IMR-90 (cell line): ENCODE measurements around the gene L3HYPDH. TPM values are rescaled to one million over a fixed set of nuclear protein-coding genes. Genes with fewer than 3 reads are reported as not detected.

Source experiments
- ATAC-seq: fragments of 200-7000 bp; cut with Tn5 transposase; 2 replicates; pipeline ENCODE4 v1.9.1; 2020; ENCODE audit warnings: low read depth, mild to moderate bottlenecking, moderate library complexity
- BruUV-seq: library from RNA; stranded (reverse); fragments of 400-500 nt; replicated peaks from 2 replicates; lab custom pipeline; 2021; lab: Mats Ljungman, UMichigan
- CTCF ChIA-PET: fragments of 300-600 bp; formaldehyde crosslinking; extraction: SDS; loops from one replicate; lab custom pipeline; 2021; ENCODE audit warnings: antibody characterized with exemption; lab: Yijun Ruan, JAX
- POLR2A ChIA-PET: fragments of 300-600 bp; sonication (Branson Sonifier 250); formaldehyde crosslinking; loops from one replicate; lab custom pipeline; 2022; ENCODE audit warnings: antibody characterized with exemption; ENCODE audit not compliant: unreplicated experiment; lab: Charles Lee
- DNase-seq: peaks from one replicate; pipeline ENCODE4 v3.0.0; 2013
- H2AFZ ChIP-seq: replicated peaks from 2 replicates; pipeline ENCODE3; 2013; ENCODE audit warnings: low read length, mild to moderate bottlenecking; ENCODE audit not compliant: poor library complexity
- H2AK5ac ChIP-seq: 2 replicates; pipeline ENCODE4 v1.6.1; 2013; ENCODE audit warnings: low read depth, low read length, inconsistent platforms
- H2AK9ac ChIP-seq: replicated peaks from 2 replicates; pipeline ENCODE3; 2013; ENCODE audit warnings: mild to moderate bottlenecking, low read depth, low read length, moderate library complexity; ENCODE audit not compliant: poor library complexity
- H2BK120ac ChIP-seq: 2 replicates; pipeline ENCODE4 v1.6.1; 2013; ENCODE audit warnings: low read depth, low read length, inconsistent platforms
- H2BK15ac ChIP-seq: 3 replicates; pipeline ENCODE4 v1.6.1; 2013; ENCODE audit warnings: low read depth, low read length, inconsistent platforms
- H2BK20ac ChIP-seq: 2 replicates; pipeline ENCODE4 v1.6.1; 2013; ENCODE audit warnings: low read depth, mild to moderate bottlenecking, inconsistent platforms, low read length, moderate library complexity
- H2BK5ac ChIP-seq: 2 replicates; pipeline ENCODE4 v1.6.1; 2013; ENCODE audit warnings: mild to moderate bottlenecking, low read depth, low read length, inconsistent platforms; ENCODE audit not compliant: poor library complexity, severe bottlenecking
- H3K14ac ChIP-seq: replicated peaks from 2 replicates; pipeline ENCODE4 v1.6.1; 2013; ENCODE audit warnings: low read depth, low read length, inconsistent platforms
- H3K18ac ChIP-seq: 2 replicates; pipeline ENCODE4 v1.6.1; 2013; ENCODE audit warnings: low read depth, low read length, control low read depth
- H3K23ac ChIP-seq: 2 replicates; pipeline ENCODE4 v1.6.1; 2013; ENCODE audit warnings: low read depth, low read length, inconsistent platforms
- H3K27ac ChIP-seq: 2 replicates; pipeline ENCODE4 v1.5.1; 2013; ENCODE audit warnings: mild to moderate bottlenecking, control low read depth, low read length; ENCODE audit not compliant: insufficient read depth
- H3K27me3 ChIP-seq: 2 replicates; pipeline ENCODE4 v1.6.1; 2013; ENCODE audit warnings: low read length; ENCODE audit not compliant: control insufficient read depth, insufficient read depth
- H3K36me3 ChIP-seq: 2 replicates; pipeline ENCODE4 v1.6.1; 2013; ENCODE audit warnings: low read length, mixed read lengths; ENCODE audit not compliant: control insufficient read depth, insufficient read depth
- H3K4ac ChIP-seq: 2 replicates; pipeline ENCODE4 v1.6.1; 2013; ENCODE audit warnings: low read depth, low read length, inconsistent platforms
- H3K4me1 ChIP-seq: 2 replicates; pipeline ENCODE4 v1.6.1; 2013; ENCODE audit warnings: low read length, mixed read lengths; ENCODE audit not compliant: control insufficient read depth, insufficient read depth
- H3K4me2 ChIP-seq: 2 replicates; pipeline ENCODE4 v1.6.1; 2013; ENCODE audit warnings: low read depth, mild to moderate bottlenecking, control low read depth, low read length, moderate library complexity
- H3K4me3 ChIP-seq: 2 replicates; pipeline ENCODE4 v1.5.1; 2013; ENCODE audit warnings: low read depth, mild to moderate bottlenecking, control low read depth, low read length, moderate library complexity; ENCODE audit not compliant: insufficient read depth
- H3K56ac ChIP-seq: 2 replicates; pipeline ENCODE4 v1.6.1; 2013; ENCODE audit warnings: low read length, inconsistent platforms; ENCODE audit not compliant: insufficient read depth; ENCODE audit errors: extremely low read depth
- H3K79me1 ChIP-seq, 2 experiments: 2 replicates each; pipeline ENCODE4 v1.6.1; 2013; ENCODE audit warnings: low read length in 2 of 2, inconsistent platforms in 1 of 2, low read depth in 1 of 2
- H3K9ac ChIP-seq: 2 replicates; pipeline ENCODE4 v1.6.1; 2013; ENCODE audit warnings: low read depth, low read length, control low read depth
- H3K9me1 ChIP-seq: 2 replicates; pipeline ENCODE4 v1.6.1; 2013; ENCODE audit warnings: low read length, inconsistent platforms; ENCODE audit not compliant: insufficient read depth
- H3K9me3 ChIP-seq: 2 replicates; pipeline ENCODE4 v1.6.1; 2013; ENCODE audit warnings: low read length; ENCODE audit not compliant: control insufficient read depth, insufficient read depth
- H4K20me1 ChIP-seq: 2 replicates; pipeline ENCODE4 v1.6.1; 2013; ENCODE audit warnings: low read length, inconsistent platforms; ENCODE audit not compliant: insufficient read depth
- H4K5ac ChIP-seq: 2 replicates; pipeline ENCODE4 v1.6.1; 2013; ENCODE audit warnings: mild to moderate bottlenecking, low read depth, low read length, control low read depth
- H4K8ac ChIP-seq, 2 experiments: 2 replicates each; pipeline ENCODE4 v1.6.1; 2013; ENCODE audit warnings: low read depth in 2 of 2, low read length in 2 of 2, control low read depth in 1 of 2, inconsistent platforms in 1 of 2
- H4K91ac ChIP-seq: 2 replicates; pipeline ENCODE4 v1.6.1; 2013; ENCODE audit warnings: low read depth, low read length, inconsistent platforms; ENCODE audit not compliant: insufficient read depth
- BHLHE40 ChIP-seq: fragments of 150-350 bp; IDR thresholded peaks from 2 replicates; pipeline ENCODE4 v1.6.1; 2016; ENCODE audit warnings: mild to moderate bottlenecking, low read depth, low read length
- CHD1 ChIP-seq: IDR thresholded peaks from 2 replicates; pipeline ENCODE4 v1.6.1; 2012; ENCODE audit warnings: low read depth, low read length, improper control_type of control experiment
- CTCF ChIP-seq: conservative IDR thresholded peaks from 2 replicates; pipeline ENCODE4 v1.5.1; 2012; ENCODE audit warnings: mild to moderate bottlenecking, low read depth, low read length, improper control_type of control experiment
- ELK1 ChIP-seq: fragments of 150-350 bp; IDR thresholded peaks from 2 replicates; pipeline ENCODE4 v1.6.1; 2016; ENCODE audit warnings: low read depth, mild to moderate bottlenecking, low read length, moderate library complexity, borderline replicate concordance
- MAFK ChIP-seq: IDR thresholded peaks from 2 replicates; pipeline ENCODE4 v1.6.1; 2012; ENCODE audit warnings: low read depth, low read length, improper control_type of control experiment
- MXI1 ChIP-seq: IDR thresholded peaks from 2 replicates; pipeline ENCODE4 v1.6.1; 2012; ENCODE audit warnings: low read depth, mild to moderate bottlenecking, low read length, moderate library complexity, borderline replicate concordance
- NFE2L2 ChIP-seq: fragments of 150-350 bp; IDR thresholded peaks from 2 replicates; pipeline ENCODE4 v1.6.1; 2016; ENCODE audit warnings: low read depth, mild to moderate bottlenecking, low read length
- POLR2A ChIP-seq: IDR thresholded peaks from 2 replicates; pipeline ENCODE4 v1.6.1; 2012; ENCODE audit warnings: mild to moderate bottlenecking, low read depth, low read length
- RAD21 ChIP-seq: IDR thresholded peaks from 2 replicates; pipeline ENCODE4 v1.6.1; 2012; ENCODE audit warnings: low read length, improper control_type of control experiment
- RCOR1 ChIP-seq: IDR thresholded peaks from 2 replicates; pipeline ENCODE4 v1.6.1; 2012; ENCODE audit warnings: mild to moderate bottlenecking, low read length, improper control_type of control experiment; ENCODE audit not compliant: insufficient replicate concordance
- RFX5 ChIP-seq: IDR thresholded peaks from 2 replicates; pipeline ENCODE4 v1.8.0; 2012; ENCODE audit warnings: low read depth, mild to moderate bottlenecking, low read length, moderate library complexity
- USF2 ChIP-seq: fragments of 150-350 bp; IDR thresholded peaks from 2 replicates; pipeline ENCODE4 v1.6.1; 2017; ENCODE audit warnings: mild to moderate bottlenecking, antibody characterized with exemption, low read length, low read depth
- WGBS, 2 experiments: methylation state at CpG; one replicate each; pipeline versions ENCODE4 v1.1.5 to v1.1.7; 2013; ENCODE audit warnings: missing lambda C conversion rate in 2 of 2; ENCODE audit not compliant: insufficient read length in 1 of 2; ENCODE audit errors: extremely low coverage in 2 of 2; 5-methylcytosine and 5-hydroxymethylcytosine counted together
- dilution Hi-C: fragments of 300-500 bp; cut with HindIII; formaldehyde crosslinking; loops from one replicate; pipeline ENCODE4 v1.14.3; 2018; ENCODE audit warnings: low sequenced_read_pairs; ENCODE audit not compliant: unreplicated experiment
- in situ Hi-C: fragments of 300-500 bp; cut with MboI; formaldehyde crosslinking; loops from 3 replicates; pipeline ENCODE4 v1.14.3; 2019; ENCODE audit warnings: low sequenced_read_pairs, inconsistent platforms, mixed read lengths
- intact Hi-C: fragments of 100-400 bp; cut with micrococcal nuclease; formaldehyde crosslinking; loops from 2 replicates; pipeline ENCODE4 v1.10.0; 2022
- polyA plus RNA-seq, 3 experiments: library from polyadenylated mRNA; depleted of rRNA; stranded (reverse); fragments of >200 nt; gene quantifications; 2 replicates each; pipeline ENCODE4 v1.2.3, GENCODE V29; 2012; ENCODE audit warnings: low replicate concordance in 1 of 3
- total RNA-seq: library from RNA; depleted of rRNA; stranded (reverse); fragments of >200 nt; gene quantifications from 2 replicates; pipeline ENCODE4 v1.2.3, GENCODE V29; 2012

Gene L3HYPDH
- total and polyA plus RNA-seq, 2 of the 4 experiments (the other 2 are of a cell fraction) = 40.9 to 49.1 TPM

GRCh38 chr14:59500732-59501131 lies 16.5 kb upstream of the L3HYPDH start:
- no peaks in the 10 kb centered on the region for H3K27me3 ChIP-seq
- no peak overlapping the region for H3K14ac ChIP-seq
- H3K4me3 ChIP-seq = no peak overlapping the region
- H3K23ac ChIP-seq = no peak overlapping the region
- dilution Hi-C loops = no loop called here
- in situ Hi-C loops = no loop called here
- no peak overlapping the region for H3K4me2 ChIP-seq
- no TSS peak for BruUV-seq
- H3K9me1 ChIP-seq = no peaks in the 10 kb centered on the region
- no peak overlapping the region for H3K56ac ChIP-seq
- no peak overlapping the region for H3K27ac ChIP-seq
- DNase-seq (no peak), ATAC-seq (no peak)
- H3K36me3 ChIP-seq = peaks cover 18% of the 10 kb centered on the region
- H3K4ac ChIP-seq = no peak overlapping the region
- no peak overlapping the region for H4K5ac ChIP-seq
- H2BK15ac ChIP-seq = no peak overlapping the region
- H3K9ac ChIP-seq = no peak overlapping the region
- no peak for TF ChIP-seq POLR2A
- no peak for TF ChIP-seq RFX5
- no peak for TF ChIP-seq RCOR1
- TF ChIP-seq CHD1 = no peak
- no peak for TF ChIP-seq RAD21
- TF ChIP-seq CTCF = no peak
- no peak for TF ChIP-seq MAFK
- TF ChIP-seq BHLHE40 = no peak
- no peak for TF ChIP-seq NFE2L2
- TF ChIP-seq ELK1 = no peak
- TF ChIP-seq MXI1 = no peak
- TF ChIP-seq USF2 = no peak
- no CpG with 5 or more reads among the region's 3 CpGs for WGBS, 2 experiments
- H2BK20ac ChIP-seq = no peak overlapping the region
- H3K9me3 ChIP-seq = no peaks in the 10 kb centered on the region
- H3K18ac ChIP-seq = no peak overlapping the region
- H4K20me1 ChIP-seq = no peaks in the 10 kb centered on the region
- no peak overlapping the region for H2AK9ac ChIP-seq
- intact Hi-C loops = no loop called here
- no peak overlapping the region for H2BK5ac ChIP-seq
- H4K8ac ChIP-seq = no peak overlapping the region
- H2AFZ ChIP-seq = no peak overlapping the region
- no peaks in the 10 kb centered on the region for H3K4me1 ChIP-seq
- H3K79me1 ChIP-seq = peaks cover 10% of the 10 kb centered on the region in 2 experiments; a peak in 2 of 4 replicates
- no peak overlapping the region for H4K91ac ChIP-seq
- POLR2A ChIA-PET = no interaction called here
- H2BK120ac ChIP-seq = no peak overlapping the region
- H2AK5ac ChIP-seq = no peak overlapping the region
- CTCF ChIA-PET = interaction anchor here (1.4 kb wide), 1 partner anchor 11 kb away, joined by 4 read pairs; no protein-coding TSS in a partner anchor
